Activated CD4-positive, CD25-positive, alpha-beta regulatory T cell treated with anti-CD3 and anti-CD28 coated beads, Interleukin-2, amount 50 U/mL, for 72 hours (primary cell): ENCODE measurements around the gene TGFBR3.

Experiments used
- DNase-seq: peaks from one replicate; pipeline ENCODE4 v3.0.0; 2021

Gene TGFBR3

DNA sequence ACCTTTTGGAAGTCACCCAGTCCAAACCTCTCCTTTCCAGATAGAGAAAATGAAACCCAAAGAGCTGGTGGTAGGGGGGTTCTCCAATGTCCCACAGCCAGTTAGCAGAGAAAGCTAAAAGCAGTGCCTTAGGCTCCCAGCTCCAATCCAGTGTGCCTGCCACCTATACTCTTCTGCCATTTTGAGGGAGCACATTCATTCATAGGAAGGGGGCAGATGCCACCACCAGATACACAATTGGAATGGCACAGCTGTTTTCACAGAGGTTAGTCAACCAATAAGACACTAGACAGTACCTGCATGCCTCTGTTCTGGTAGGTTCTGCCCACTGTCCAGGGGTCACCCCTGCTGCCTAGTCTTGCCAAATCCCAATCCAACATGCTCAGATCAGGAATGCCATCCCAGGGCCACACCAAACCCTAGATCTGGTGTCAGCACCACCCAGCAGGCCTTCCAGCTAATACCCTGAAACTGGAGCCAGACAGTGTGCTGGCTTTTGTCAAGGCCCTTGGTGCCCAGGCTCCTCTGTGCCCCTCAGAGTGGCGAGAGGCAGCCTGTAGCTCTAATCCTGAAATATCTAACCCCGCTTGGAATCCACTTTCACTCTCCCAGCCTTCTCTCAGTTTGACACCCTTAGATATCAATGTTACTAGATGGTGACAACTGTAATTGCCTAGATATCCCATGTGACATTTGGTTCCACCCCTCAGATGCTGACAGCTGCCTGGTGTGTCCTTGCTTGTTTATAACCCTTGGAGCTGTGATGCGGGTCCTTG, 178.6 kb downstream of the TGFBR3 start:
- DNase-seq = no peak

DNA sequence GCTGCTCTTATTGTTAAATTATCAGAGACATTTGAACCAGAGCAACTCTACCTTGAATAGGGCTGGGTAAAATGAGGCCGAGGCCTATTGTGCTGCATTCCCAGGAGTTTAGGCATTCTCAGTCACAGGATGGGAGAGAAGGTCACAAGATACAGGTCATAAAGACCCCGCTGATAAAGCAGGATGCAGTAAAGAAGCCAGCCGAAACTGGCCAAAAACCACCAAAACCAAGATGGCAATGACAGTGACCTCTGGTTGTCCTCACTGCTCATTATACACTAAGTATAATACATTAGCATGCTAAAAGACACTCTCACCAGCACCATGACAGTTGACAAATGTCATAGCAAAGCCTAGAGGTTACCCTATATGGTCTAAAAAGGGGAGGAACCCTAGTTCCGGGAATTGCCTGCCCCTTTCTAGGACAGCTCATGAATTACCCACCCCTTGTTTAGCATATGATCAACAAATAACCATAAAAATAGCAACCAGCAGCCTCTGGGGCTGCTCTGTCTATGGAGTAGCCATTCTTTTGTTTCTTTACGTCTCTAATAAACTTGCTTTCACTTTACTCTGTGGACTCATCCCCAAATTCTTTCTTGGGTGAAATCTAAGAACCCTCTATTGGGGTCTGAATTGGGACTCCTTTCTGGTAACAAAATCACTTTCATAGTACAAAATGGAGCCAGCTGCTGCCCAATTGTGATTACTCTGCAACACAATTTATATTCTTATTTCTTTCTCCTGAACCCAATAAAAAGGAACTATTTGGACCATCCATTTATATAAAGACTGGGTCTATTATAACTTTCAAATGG, 179.6 kb downstream of the TGFBR3 start:
- DNase-seq = no peak

DNA sequence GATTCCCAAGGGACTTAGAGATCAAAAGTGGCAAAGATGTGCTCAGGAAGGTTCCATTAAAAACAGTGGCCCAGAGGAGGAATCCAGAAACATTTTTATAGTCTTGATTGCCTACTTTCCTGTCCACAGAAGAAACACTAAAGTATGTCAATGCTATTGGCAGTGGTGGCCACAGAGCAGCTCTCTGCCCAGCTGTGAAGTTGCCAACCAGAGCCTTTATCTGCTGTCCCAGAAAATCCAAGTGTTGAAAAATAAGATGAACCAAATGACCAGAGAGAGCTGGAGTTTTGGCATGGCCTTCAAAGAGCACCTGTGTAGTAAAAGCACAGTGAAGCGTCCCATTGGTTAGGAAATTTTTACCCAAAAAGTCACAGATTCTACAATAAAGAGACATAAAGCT, 181.2 kb downstream of the TGFBR3 start:
- DNase-seq = no peak

GRCh38 chr1:91703095-91703494, 182.9 kb downstream of the TGFBR3 start:
- DNase-seq = no peak

DNA sequence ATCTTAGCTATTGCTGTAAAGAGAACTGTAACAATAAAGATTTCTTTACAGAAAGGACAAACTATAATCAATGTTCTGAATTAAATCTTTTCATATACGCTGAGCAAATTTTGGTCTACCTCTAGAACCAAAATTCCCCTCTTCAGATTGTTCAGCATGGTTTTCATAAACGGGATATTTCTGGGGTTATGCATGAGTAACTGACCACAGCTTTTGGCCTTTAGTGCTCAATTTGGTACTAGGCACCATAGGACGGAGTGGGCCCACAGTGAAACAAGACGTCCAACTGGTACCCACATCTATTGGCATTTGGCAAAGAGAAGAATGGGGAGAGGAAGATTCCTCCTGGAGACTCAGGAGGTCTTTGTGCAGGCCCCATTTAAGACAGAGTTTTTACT, 184.5 kb downstream of the TGFBR3 start:
- DNase-seq = no peak

GRCh38 chr1:91700771-91701471, 185.0 kb downstream of the TGFBR3 start:
- no peak for DNase-seq

GRCh38 chr1:91700332-91700731, 185.6 kb downstream of the TGFBR3 start:
- DNase-seq = no peak

GRCh38 chr1:91699339-91699974, 186.5 kb downstream of the TGFBR3 start:
- no peak for DNase-seq

- DNase-seq = no peak
Observed at GRCh38 chr1:91697861-91698260, 188.1 kb downstream of the TGFBR3 start.

GRCh38 chr1:91697416-91697815, 188.5 kb downstream of the TGFBR3 start:
- DNase-seq = no peak

GRCh38 chr1:91696321-91696720, 189.6 kb downstream of the TGFBR3 start:
- no peak for DNase-seq

DNA sequence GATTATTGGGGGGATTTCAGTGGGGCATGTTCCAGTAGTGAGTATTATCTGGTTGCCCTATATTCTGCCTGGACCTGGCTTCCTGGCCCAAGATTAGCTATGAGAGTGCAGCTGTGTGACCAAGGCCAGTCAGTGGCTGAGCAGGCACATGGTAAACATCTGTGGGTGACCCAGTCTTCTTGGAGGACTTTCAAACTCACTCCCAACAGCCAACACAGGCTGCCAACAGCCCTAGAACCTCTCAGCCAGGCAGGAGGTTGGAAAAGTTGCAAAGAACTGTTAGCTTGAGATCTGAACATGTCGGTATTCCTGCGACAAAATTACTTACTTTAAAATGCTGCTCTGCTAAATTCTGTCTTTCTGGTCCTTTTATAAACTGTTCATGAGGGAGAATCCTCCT, 192.4 kb downstream of the TGFBR3 start:
- no peak for DNase-seq

DNA sequence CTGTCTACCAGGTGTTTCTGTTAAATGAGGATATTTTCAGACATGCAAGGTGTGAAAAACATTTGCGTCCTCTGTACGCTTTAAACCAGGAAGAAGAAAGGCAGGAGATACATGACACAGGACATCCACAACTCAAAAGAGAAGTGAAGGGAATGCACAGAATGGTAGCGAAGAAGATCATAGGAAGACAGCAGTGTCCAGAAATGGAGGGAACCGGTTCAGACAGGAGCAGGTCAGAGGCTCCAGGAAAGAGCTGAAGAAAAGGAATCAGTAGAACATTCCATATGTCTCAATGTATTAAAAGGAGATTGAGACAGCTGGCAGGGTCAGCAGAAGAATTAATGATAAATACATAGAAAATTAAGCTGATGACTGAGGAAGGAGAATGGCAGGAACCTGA, 194.4 kb downstream of the TGFBR3 start:
- no peak for DNase-seq

- no peak for DNase-seq
Observed at GRCh38 chr1:91689641-91690481, 196.1 kb downstream of the TGFBR3 start.

DNA sequence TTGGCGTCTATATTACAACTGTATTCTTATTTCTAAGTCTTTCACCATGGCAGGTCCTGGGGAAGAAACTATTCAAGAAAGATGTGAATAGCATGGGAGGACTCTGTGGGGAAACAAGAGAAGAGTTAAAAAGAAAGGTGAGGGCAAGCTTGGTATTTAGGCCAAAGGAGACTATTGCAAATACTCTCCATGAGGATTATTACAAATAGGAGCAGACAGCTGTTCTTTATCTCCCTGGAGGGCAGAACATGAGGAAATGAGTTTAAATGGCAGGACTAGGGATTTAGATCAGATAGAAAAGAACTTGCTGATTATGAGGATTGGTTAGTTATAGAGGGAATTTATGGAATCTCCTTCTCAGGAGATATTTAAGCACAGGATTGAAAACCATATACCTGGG, 198.5 kb downstream of the TGFBR3 start:
- DNase-seq = no peak

DNA sequence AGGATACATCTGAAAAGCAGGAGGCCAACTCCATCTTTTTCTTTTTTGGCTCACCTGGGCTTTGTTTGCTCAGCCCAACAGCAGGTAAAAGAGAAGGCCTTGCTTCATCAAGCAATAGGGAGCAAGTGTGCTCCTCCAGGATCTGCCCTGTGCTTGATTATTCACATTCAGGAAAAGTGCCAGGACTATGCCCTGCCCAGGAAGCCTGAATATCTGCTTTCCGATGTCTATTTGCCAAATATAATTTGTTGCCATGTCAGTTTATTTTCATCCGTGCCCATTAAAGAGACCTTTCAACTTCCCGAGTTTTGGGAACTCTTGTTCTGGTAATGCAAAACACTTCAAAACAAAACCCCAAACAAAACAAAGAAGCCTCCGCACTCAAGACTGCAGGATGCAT, 200.0 kb downstream of the TGFBR3 start:
- DNase-seq = no peak

DNA sequence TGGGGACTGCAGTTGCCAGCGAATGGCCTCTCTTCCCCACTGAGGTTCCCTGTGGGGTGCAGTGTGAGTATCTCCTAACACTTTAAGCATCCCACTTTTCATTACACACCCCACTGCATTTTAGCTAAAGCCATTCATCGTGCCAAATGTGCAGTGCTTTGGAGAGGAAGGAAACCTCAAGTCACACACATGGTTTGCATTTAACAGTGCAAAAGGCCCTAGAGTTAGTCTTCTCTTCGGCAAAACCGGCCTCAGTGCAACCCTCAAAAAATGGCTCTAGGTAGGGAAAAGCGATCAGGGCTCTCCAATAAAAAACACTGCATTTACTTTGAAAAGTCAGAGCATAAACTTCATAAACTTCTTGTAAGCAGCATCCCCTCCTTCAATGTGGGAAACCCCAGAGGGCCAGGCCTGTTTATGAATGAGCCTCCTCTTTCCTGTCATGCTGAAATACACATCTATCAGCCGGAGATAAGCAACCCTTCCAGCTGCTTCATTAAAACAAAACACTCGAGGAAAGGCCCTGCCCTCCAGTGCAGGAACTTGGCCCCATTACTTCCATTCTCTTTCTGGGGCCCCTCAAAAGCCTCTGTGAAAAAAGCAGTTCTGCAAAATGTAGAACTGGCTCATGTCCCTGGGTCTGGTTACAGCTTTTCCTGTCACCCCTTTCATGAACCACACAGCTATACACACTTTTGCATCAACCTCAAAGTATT, 201.3 kb downstream of the TGFBR3 start:
- DNase-seq = no peak

DNA sequence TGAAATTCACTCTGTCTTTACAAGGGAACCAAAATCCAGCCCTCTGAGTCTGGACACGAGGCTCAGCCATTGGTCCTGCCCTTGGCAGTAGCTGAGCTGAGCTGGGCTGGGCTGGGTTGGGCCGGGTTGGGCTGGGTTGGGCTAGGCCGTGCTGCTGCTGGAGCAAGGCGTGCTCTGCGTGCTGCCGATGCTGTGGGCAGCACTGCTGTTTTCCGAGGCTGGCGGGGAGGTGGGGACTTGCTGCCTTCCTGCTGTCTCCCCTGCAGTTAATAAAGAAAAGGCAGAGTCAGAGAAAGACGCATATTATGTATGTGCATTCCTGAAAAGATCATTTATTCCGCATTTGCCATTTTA, 202.4 kb downstream of the TGFBR3 start:
- DNase-seq = no peak

DNA sequence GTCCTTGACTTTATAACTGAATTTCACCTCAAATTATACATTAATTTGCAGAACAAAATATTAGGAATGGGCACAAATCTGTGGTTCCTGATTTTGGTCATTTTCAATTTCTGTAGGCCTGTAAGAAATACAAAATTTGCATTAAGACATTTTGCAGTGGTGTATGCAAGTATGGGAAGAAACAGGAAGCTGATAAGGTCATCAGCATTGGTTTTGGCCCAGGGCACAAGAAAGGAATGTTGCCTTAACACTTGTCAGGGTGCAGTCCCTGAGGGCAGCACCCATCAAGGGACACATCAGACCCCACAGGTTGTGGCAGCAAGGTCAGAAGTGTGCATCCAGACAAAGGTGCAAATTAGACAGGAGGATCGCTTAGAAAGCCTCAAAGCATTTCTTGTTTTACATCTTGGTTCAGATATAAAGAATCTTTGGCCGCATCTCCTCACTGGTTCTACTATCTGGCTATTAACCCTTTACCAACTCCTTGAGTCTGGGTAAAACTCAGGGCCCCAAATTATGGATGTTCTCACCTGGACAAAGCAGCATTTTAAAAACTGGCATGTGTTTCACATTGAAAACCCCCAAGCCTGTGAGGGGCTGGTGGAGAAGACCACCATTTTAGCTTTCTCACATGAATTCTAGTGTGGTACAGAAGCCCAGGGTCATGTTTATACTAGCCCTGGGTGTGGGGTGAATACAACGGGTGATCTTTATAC, 202.9 kb downstream of the TGFBR3 start:
- DNase-seq = no peak

GRCh38 chr1:91680556-91681155, 205.3 kb downstream of the TGFBR3 start:
- DNase-seq = no peak

- DNase-seq = no peak
Observed at GRCh38 chr1:91679446-91679845, 206.5 kb downstream of the TGFBR3 start.
